ENCODE data around the gene TCF7L1. TPM values are rescaled to one million over a fixed set of nuclear protein-coding genes. Genes with fewer than 3 reads are reported as not detected.

Gene TCF7L1
- total and polyA plus RNA-seq, 9 of the 15 experiments (the other 6 are each of a cell fraction or from before 2014, with no cell fraction given) = 0.03 to 0.11 (median 0.07) TPM; not detected in 5

GRCh38 chr2:85158559-85159273 lies 25.5 kb downstream of the TCF7L1 start:
- in situ Hi-C loops (cut with MboI) (no loop called here), intact Hi-C loops (cut with micrococcal nuclease) (no loop called here)
- ATAC-seq (no peak), FAIRE-seq (no peak), DNase-seq (ENCODE audit: extremely low read depth in 1 of 4, low spot score in 3 of 4) (no peak)
- Histone ChIP-seq H3K79me2 (ENCODE audit: control insufficient read depth, insufficient read depth, low read length) (no peaks in the 10 kb centered on the region), H3K9me3 (replicated peaks; ENCODE audit: control insufficient read depth, insufficient read depth, low read depth, low read length) (no peaks in the 10 kb centered on the region), H3K9ac (ENCODE audit: insufficient read depth in 1 of 2, low read depth in 2 of 2, low read length in 2 of 2) (no peak overlapping the region), H3K4me1 (replicated peaks in 1 of 2; ENCODE audit: control insufficient read depth in 2 of 2, insufficient read depth in 2 of 2, low read length in 2 of 2) (no peaks in the 10 kb centered on the region; a peak in 1 of 5 replicates), H2AFZ (ENCODE audit: low read depth, low read length) (no peak overlapping the region), H3K4me2 (ENCODE audit: insufficient read depth, low read length) (no peak overlapping the region), H3K9me1 (ENCODE audit: control insufficient read depth, insufficient read depth, low read length) (no peaks in the 10 kb centered on the region), H3K36me3 (ENCODE audit: control insufficient read depth, insufficient read depth, low read length) (no peaks in the 10 kb centered on the region), H3K27ac (ENCODE audit: extremely low read depth, low read depth, low read length) (no peak overlapping the region), H4K20me1 (replicated peaks; ENCODE audit: control insufficient read depth, insufficient read depth, low read length) (no peaks in the 10 kb centered on the region), H3K4me3 (no peak overlapping the region), H3K27me3 (ENCODE audit: control insufficient read depth in 2 of 2, insufficient read depth in 2 of 2, low read length in 2 of 2) (peaks cover 32 to 78% of the 10 kb centered on the region in 2 experiments)
- WGBS (ENCODE audit: insufficient coverage, low coverage, missing lambda C conversion rate) = 0% methylated on average over 14 of the region's 14 CpGs
- BruUV-seq (replicated peaks) = no TSS peak
- POLR2A ChIA-PET = interaction anchor here (0.6 kb wide), 1 partner anchor 126 kb away, joined by 3 read pairs; no protein-coding TSS in a partner anchor
- CTCF ChIA-PET (ENCODE audit: low intra/inter-chr PET ratio) = no interaction called here
- no peak for TF ChIP-seq ZBTB12 (CRISPR knock-in tag; IDR thresholded peaks at IDR 0.05)
- TF ChIP-seq RAD21 (CRISPR knock-in tag; conservative IDR thresholded peaks at IDR 0.05 in 1 of 2, IDR thresholded peaks at IDR 0.05 in 1 of 2) = no peak
- no peak for TF ChIP-seq SETDB1 (IDR thresholded peaks at IDR 0.05; ENCODE audit: low read length)
- no peak for TF ChIP-seq HSF4 (CRISPR knock-in tag; IDR thresholded peaks at IDR 0.05; ENCODE audit: borderline replicate concordance)
- TF ChIP-seq EP400 (IDR thresholded peaks at IDR 0.05) = no peak
- TF ChIP-seq MNT (conservative IDR thresholded peaks at IDR 0.05) = no peak
- no peak for TF ChIP-seq HEY1 (CRISPR knock-in tag; IDR thresholded peaks at IDR 0.05; ENCODE audit: borderline replicate concordance)
- no peak for TF ChIP-seq SNRNP70 (optimal IDR thresholded peaks at IDR 0.05; ENCODE audit: low read depth, low read length)
- TF ChIP-seq SNIP1 (IDR thresholded peaks at IDR 0.05; ENCODE audit: low read depth) = no peak
- TF ChIP-seq ZHX1 (conservative IDR thresholded peaks at IDR 0.05; ENCODE audit: low read length) = no peak
- TF ChIP-seq HMG20B (CRISPR knock-in tag; IDR thresholded peaks at IDR 0.05) = no peak
- TF ChIP-seq SMC3 (conservative IDR thresholded peaks at IDR 0.05; ENCODE audit: insufficient read depth, low read depth, low read length) = no peak
- no peak for TF ChIP-seq ETV5 (CRISPR knock-in tag; IDR thresholded peaks at IDR 0.05; ENCODE audit: low read depth)
- TF ChIP-seq ZNF146 (CRISPR knock-in tag; IDR thresholded peaks at IDR 0.05; ENCODE audit: unreplicated experiment) = no peak
- TF ChIP-seq MTA2 (IDR thresholded peaks at IDR 0.05; ENCODE audit: low read depth) = no peak
- no peak for TF ChIP-seq BDP1 (IDR thresholded peaks at IDR 0.05; ENCODE audit: insufficient read depth, insufficient read length)
- TF ChIP-seq TEAD1 (CRISPR knock-in tag; IDR thresholded peaks at IDR 0.05) = no peak

Measured in K562 (cell line).